GOT3 (cell line): ENCODE measurements around the gene UNC5C.

Experiments
- DNase-seq: peaks from one replicate; lab custom pipeline; 2025; ENCODE audit warnings: mixed read lengths; lab: John Stamatoyannopoulos, UW

UNC5C gene

GRCh38 chr4:95343235-95343634 is 205.5 kb downstream of the UNC5C start:
- DNase-seq, result no peak

GRCh38 chr4:95340191-95340590 is 208.6 kb downstream of the UNC5C start:
- no peak for DNase-seq

- no peak for DNase-seq
These were observed 223.1 kb downstream of the UNC5C start for GRCh38 chr4:95325665-95326064.

GRCh38 chr4:95319169-95319568 is 229.6 kb downstream of the UNC5C start:
- DNase-seq, result no peak

GRCh38 chr4:95318483-95318882 is 230.3 kb downstream of the UNC5C start:
- no peak for DNase-seq

GRCh38 chr4:95318044-95318443 is 230.7 kb downstream of the UNC5C start:
- DNase-seq, result no peak

GRCh38 chr4:95317085-95317793 is 231.5 kb downstream of the UNC5C start:
- DNase-seq, result no peak

- no peak for DNase-seq
These were observed 234.2 kb downstream of the UNC5C start for GRCh38 chr4:95314573-95314972.

GRCh38 chr4:95304898-95305297 is 243.9 kb downstream of the UNC5C start:
- no peak for DNase-seq

- no peak for DNase-seq
These were observed 248.5 kb downstream of the UNC5C start for GRCh38 chr4:95300304-95300703.

GRCh38 chr4:95296052-95296451 is 252.7 kb downstream of the UNC5C start:
- no peak for DNase-seq

GRCh38 chr4:95295157-95295556 is 253.6 kb downstream of the UNC5C start:
- DNase-seq, result no peak

GRCh38 chr4:95294321-95294720 is 254.5 kb downstream of the UNC5C start:
- DNase-seq, result no peak

- DNase-seq, result no peak
These were observed 255.8 kb downstream of the UNC5C start for GRCh38 chr4:95293014-95293413.

- no peak for DNase-seq
These were observed 258.1 kb downstream of the UNC5C start for GRCh38 chr4:95290702-95291101.

- no peak for DNase-seq
These were observed 259.6 kb downstream of the UNC5C start for GRCh38 chr4:95289028-95289634.

GRCh38 chr4:95288552-95288951 is 260.2 kb downstream of the UNC5C start:
- DNase-seq, result no peak

GRCh38 chr4:95285797-95286196 is 263.0 kb downstream of the UNC5C start:
- no peak for DNase-seq

GRCh38 chr4:95284655-95285054 is 264.1 kb downstream of the UNC5C start:
- DNase-seq, result no peak

GRCh38 chr4:95283320-95283719 is 265.5 kb downstream of the UNC5C start:
- DNase-seq, result no peak

- no peak for DNase-seq
These were observed 276.0 kb downstream of the UNC5C start for GRCh38 chr4:95272797-95273196.

- DNase-seq, result no peak
These were observed 276.7 kb downstream of the UNC5C start for GRCh38 chr4:95272036-95272435.

- DNase-seq, result no peak
These were observed 279.8 kb downstream of the UNC5C start for GRCh38 chr4:95268819-95269565.
